Measurements from ENCODE around the gene UGT2B10.

DNA sequence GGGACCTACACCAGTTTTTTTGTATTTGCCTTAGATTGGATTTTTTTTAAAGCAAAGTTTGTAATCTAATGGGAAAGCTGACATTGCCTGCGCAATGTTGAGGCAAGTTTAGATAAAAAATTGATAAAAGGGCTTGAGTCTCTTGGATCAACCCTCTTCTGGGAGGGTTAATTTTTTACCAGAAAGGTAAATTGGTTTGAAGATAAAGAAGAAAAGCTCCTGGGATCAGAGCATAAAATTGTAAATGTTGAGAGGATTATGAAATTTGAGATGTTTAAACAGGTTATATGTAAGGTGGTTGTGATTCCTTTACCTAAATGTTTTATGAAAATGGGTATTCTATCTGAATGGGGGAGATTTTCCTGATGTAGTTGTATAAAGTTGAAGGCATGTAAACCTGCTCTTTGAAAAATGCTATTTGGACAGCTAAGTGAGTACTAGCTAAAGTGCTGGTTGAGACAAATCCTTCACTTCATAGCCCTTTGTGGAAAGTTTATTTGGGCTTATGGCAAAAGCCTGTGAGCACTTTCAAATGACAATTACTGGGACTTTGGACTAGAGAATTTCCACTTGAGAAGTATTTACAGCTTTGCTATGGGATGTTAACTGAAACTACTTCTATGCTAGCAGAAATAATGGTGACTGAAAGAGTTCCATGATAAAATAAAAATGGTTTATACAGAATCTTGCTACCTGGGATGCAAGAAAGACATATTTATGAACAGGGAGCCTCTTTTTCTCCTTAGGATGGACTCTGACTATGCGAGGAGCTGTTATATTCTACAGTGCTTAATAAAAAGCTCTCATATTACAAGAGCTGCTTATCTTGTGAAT lies 56.2 kb downstream of the UGT2B10 start:
- TF ChIP-seq, protein P1, sequence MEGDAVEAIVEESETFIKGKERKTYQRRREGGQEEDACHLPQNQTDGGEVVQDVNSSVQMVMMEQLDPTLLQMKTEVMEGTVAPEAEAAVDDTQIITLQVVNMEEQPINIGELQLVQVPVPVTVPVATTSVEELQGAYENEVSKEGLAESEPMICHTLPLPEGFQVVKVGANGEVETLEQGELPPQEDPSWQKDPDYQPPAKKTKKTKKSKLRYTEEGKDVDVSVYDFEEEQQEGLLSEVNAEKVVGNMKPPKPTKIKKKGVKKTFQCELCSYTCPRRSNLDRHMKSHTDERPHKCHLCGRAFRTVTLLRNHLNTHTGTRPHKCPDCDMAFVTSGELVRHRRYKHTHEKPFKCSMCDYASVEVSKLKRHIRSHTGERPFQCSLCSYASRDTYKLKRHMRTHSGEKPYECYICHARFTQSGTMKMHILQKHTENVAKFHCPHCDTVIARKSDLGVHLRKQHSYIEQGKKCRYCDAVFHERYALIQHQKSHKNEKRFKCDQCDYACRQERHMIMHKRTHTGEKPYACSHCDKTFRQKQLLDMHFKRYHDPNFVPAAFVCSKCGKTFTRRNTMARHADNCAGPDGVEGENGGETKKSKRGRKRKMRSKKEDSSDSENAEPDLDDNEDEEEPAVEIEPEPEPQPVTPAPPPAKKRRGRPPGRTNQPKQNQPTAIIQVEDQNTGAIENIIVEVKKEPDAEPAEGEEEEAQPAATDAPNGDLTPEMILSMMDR (IDR thresholded peaks at IDR 0.05; ENCODE audit: borderline replicate concordance, extremely low read depth, low read length, poor library complexity, severe bottlenecking), result no peak
- no peak for TF ChIP-seq EZH2 (IDR thresholded peaks at IDR 0.05; ENCODE audit: borderline replicate concordance, low read depth, low read length, severe bottlenecking)

Data from DND-41 (cell line).